ENCODE data around the gene ITPRIP. TPM values are rescaled to one million over a fixed set of nuclear protein-coding genes. Genes with fewer than 3 reads are reported as not detected.
A peak's percentile ranks its signal among the peaks of the same experiment; 100 is the strongest.

Gene ITPRIP
- total and polyA plus RNA-seq, 2 donors (not counting 1 experiment from before 2014, with no cell fraction given) = 6.8 to 18.8 TPM

DNA sequence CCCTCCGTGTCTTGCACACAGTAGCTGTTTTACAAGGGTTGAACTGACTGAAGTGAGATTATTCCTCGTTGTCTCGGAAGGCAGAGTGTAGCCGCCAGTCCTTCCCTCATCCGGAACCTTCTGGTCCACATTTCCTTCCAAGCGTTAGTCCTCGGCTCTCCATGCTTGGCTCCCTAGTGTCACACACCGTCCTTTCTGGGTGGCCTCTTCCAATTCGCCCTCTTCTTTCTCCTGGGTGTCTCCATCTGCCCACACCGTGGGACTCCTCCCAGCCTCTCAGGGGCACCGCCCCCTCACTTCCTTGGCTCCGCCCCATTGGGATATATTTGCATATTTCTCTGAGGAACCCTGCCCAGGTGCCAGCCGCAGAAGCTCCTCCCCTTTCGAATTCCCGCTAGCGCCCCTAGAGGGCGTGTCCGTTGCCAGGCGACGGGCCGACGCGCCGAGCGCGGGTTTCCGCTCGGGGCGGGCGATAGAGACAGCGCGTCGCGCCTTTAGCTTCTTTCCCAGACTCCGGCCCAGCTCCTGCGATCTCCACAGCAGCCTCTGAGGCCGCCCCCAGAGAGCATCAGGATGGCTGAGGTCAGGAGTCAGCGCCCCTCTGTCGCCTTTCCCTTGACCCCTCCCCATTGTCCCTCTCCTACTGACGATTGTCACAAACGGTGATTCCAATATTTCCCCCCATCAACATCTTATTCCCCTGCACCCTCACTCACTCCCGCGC lies 15.2 kb upstream of the ITPRIP start, which contains the start of gene CFAP58:
Gene CFAP58 (plus strand): TSS at position 509 of the 724 bp plus-strand sequence. CDS start 65 bp downstream, at position 574.
- Histone ChIP-seq H3K4me2 (ENCODE audit: extremely low read depth, insufficient read depth, low read length) (peak within 1 kb of the TSS; percentile 92), H3K4me1 (ENCODE audit: control insufficient read depth, extremely low read depth, insufficient read depth, low read length) (peaks cover 17% of the 10 kb centered on the region), H3K27me3 (ENCODE audit: control insufficient read depth, insufficient read depth, low read length) (no peaks in the 10 kb centered on the region), H4K20me1 (ENCODE audit: control insufficient read depth, extremely low read depth, insufficient read depth, low read length) (no peaks in the 10 kb centered on the region), H3K4me3 (replicated peaks in 1 of 4; ENCODE audit: control extremely low read depth in 1 of 4, insufficient read depth in 1 of 4, low read depth in 3 of 4, low read length in 4 of 4) (peak within 1 kb of the TSS; percentile 55 to 91 (median 64)), H3K9me3 (ENCODE audit: control insufficient read depth, insufficient read depth, low read depth, low read length) (no peaks in the 10 kb centered on the region), H2AFZ (ENCODE audit: low read length) (peak within 1 kb of the TSS; percentile 99), H3K27ac (ENCODE audit: insufficient read depth, low read length) (no peak within 1 kb of the TSS), H3K79me2 (ENCODE audit: control insufficient read depth, insufficient read depth, low read length) (no peaks in the 10 kb centered on the region), H3K9ac (ENCODE audit: insufficient read depth, low read length) (no peak within 1 kb of the TSS), H3K36me3 (ENCODE audit: control insufficient read depth, insufficient read depth, low read length) (no peaks in the 10 kb centered on the region)
- TF ChIP-seq EZH2 (IDR thresholded peaks at IDR 0.05; ENCODE audit: low read length, missing control alignments) = no peak
- TF ChIP-seq, protein P1, sequence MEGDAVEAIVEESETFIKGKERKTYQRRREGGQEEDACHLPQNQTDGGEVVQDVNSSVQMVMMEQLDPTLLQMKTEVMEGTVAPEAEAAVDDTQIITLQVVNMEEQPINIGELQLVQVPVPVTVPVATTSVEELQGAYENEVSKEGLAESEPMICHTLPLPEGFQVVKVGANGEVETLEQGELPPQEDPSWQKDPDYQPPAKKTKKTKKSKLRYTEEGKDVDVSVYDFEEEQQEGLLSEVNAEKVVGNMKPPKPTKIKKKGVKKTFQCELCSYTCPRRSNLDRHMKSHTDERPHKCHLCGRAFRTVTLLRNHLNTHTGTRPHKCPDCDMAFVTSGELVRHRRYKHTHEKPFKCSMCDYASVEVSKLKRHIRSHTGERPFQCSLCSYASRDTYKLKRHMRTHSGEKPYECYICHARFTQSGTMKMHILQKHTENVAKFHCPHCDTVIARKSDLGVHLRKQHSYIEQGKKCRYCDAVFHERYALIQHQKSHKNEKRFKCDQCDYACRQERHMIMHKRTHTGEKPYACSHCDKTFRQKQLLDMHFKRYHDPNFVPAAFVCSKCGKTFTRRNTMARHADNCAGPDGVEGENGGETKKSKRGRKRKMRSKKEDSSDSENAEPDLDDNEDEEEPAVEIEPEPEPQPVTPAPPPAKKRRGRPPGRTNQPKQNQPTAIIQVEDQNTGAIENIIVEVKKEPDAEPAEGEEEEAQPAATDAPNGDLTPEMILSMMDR (conservative IDR thresholded peaks at IDR 0.05 in 1 of 2, IDR thresholded peaks at IDR 0.05 in 1 of 2; ENCODE audit: low read depth in 1 of 2, low read length in 2 of 2) = peak; percentile 55 to 61
- peak; percentile 75 to 89 for DNase-seq (ENCODE audit: low read depth in 2 of 2)

DNA sequence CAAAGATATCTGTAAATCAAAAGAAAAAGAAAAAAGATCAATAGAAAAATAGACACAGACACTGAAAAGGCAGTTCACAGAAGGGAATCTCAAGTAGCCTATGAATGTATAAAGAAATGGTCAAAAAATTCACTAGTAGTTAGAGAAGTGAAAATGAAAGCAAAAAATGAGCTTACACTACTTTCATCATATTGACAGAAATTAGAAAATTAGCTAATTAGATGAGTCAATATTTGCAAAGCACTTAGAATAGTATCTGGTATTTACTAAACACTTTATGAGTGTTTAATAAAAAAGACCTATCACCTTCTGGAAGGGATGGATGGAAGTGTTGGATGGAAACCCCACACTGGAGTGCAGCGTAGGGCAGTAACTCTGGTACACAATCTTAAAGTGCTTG lies 13.7 kb upstream of the ITPRIP start:
- no peak for DNase-seq (ENCODE audit: low read depth in 2 of 2)
- peak overlapping the region; percentile 0 for H3K27ac ChIP-seq (ENCODE audit: insufficient read depth, low read length)
- H3K4me1 ChIP-seq (ENCODE audit: control insufficient read depth, extremely low read depth, insufficient read depth, low read length) = peaks cover 17% of the 10 kb centered on the region
- H3K79me2 ChIP-seq (ENCODE audit: control insufficient read depth, insufficient read depth, low read length) = no peaks in the 10 kb centered on the region
- peak overlapping the region in 1 of 4 experiments; percentile 91 for H3K4me3 ChIP-seq (replicated peaks in 1 of 4; ENCODE audit: control extremely low read depth in 1 of 4, insufficient read depth in 1 of 4, low read depth in 3 of 4, low read length in 4 of 4)
- TF ChIP-seq, protein P1 (conservative IDR thresholded peaks at IDR 0.05 in 1 of 2, IDR thresholded peaks at IDR 0.05 in 1 of 2; ENCODE audit: low read depth in 1 of 2, low read length in 2 of 2) = no peak
- no peak for TF ChIP-seq EZH2 (IDR thresholded peaks at IDR 0.05; ENCODE audit: low read length, missing control alignments)
- H3K36me3 ChIP-seq (ENCODE audit: control insufficient read depth, insufficient read depth, low read length) = no peaks in the 10 kb centered on the region
- H3K9me3 ChIP-seq (ENCODE audit: control insufficient read depth, insufficient read depth, low read depth, low read length) = no peaks in the 10 kb centered on the region
- H3K27me3 ChIP-seq (ENCODE audit: control insufficient read depth, insufficient read depth, low read length) = no peaks in the 10 kb centered on the region
- no peak overlapping the region for H2AFZ ChIP-seq (ENCODE audit: low read length)
- no peaks in the 10 kb centered on the region for H4K20me1 ChIP-seq (ENCODE audit: control insufficient read depth, extremely low read depth, insufficient read depth, low read length)
- H3K9ac ChIP-seq (ENCODE audit: insufficient read depth, low read length) = no peak overlapping the region
- H3K4me2 ChIP-seq (ENCODE audit: extremely low read depth, insufficient read depth, low read length) = peak overlapping the region; percentile 33

DNA sequence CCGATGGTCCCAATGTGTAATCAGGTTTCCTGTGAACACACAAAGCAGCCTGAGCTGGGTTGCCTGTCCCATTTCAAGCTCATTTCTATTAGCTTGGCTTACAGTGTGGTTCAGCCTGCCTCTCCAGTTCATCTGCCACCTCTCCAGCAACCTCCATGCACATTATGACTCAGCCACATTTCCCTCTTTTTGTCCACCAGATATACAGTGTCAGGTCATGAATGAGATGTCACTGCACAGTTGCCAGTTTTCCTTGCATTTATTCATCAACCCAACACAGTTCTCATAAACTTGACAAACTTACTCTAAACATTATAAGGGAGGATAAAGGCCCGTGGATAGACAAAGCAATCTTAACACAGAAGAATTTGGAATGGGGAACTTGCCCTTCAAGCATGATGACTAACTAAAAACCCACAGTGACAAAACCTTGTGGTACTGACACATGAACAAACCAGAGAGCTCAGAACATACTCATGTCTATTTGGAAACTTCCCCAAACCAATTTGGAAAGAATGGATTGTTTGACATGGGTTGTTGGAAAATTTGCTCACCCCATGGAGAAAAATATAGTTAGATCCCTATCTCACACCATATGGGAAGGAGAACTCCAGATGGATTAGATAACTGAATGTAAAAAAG lies 12.9 kb upstream of the ITPRIP start:
- peak in 1 of 2 donors; percentile 84 for DNase-seq (ENCODE audit: low read depth in 2 of 2)
- Histone ChIP-seq H3K27me3 (ENCODE audit: control insufficient read depth, insufficient read depth, low read length) (no peaks in the 10 kb centered on the region), H3K4me1 (ENCODE audit: control insufficient read depth, extremely low read depth, insufficient read depth, low read length) (peaks cover 17% of the 10 kb centered on the region), H3K4me2 (ENCODE audit: extremely low read depth, insufficient read depth, low read length) (no peak overlapping the region), H3K36me3 (ENCODE audit: control insufficient read depth, insufficient read depth, low read length) (no peaks in the 10 kb centered on the region), H3K9me3 (ENCODE audit: control insufficient read depth, insufficient read depth, low read depth, low read length) (no peaks in the 10 kb centered on the region), H2AFZ (ENCODE audit: low read length) (no peak overlapping the region), H4K20me1 (ENCODE audit: control insufficient read depth, extremely low read depth, insufficient read depth, low read length) (no peaks in the 10 kb centered on the region), H3K9ac (ENCODE audit: insufficient read depth, low read length) (no peak overlapping the region), H3K79me2 (ENCODE audit: control insufficient read depth, insufficient read depth, low read length) (no peaks in the 10 kb centered on the region), H3K4me3 (replicated peaks in 1 of 4; ENCODE audit: control extremely low read depth in 1 of 4, insufficient read depth in 1 of 4, low read depth in 3 of 4, low read length in 4 of 4) (no peak overlapping the region), H3K27ac (ENCODE audit: insufficient read depth, low read length) (peak overlapping the region; percentile 46)
- no peak for TF ChIP-seq EZH2 (IDR thresholded peaks at IDR 0.05; ENCODE audit: low read length, missing control alignments)
- TF ChIP-seq, protein P1 (conservative IDR thresholded peaks at IDR 0.05 in 1 of 2, IDR thresholded peaks at IDR 0.05 in 1 of 2; ENCODE audit: low read depth in 1 of 2, low read length in 2 of 2) = no peak

Measured in fibroblast of lung (primary cell).